Measurements from ENCODE around the gene RNF150. TPM values are rescaled to one million over a fixed set of nuclear protein-coding genes. Genes with fewer than 3 reads are reported as not detected.

RNF150 gene
- total RNA-seq, 1 experiment from 2014 or later = 0.14 TPM

GRCh38 chr4:140876615-140877364 is 256.5 kb downstream of the RNF150 start:
- POLR2A ChIA-PET = no interaction called here
- H3K27ac Mint-ChIP-seq (ENCODE audit: unreplicated experiment) = no peak overlapping the region

DNA sequence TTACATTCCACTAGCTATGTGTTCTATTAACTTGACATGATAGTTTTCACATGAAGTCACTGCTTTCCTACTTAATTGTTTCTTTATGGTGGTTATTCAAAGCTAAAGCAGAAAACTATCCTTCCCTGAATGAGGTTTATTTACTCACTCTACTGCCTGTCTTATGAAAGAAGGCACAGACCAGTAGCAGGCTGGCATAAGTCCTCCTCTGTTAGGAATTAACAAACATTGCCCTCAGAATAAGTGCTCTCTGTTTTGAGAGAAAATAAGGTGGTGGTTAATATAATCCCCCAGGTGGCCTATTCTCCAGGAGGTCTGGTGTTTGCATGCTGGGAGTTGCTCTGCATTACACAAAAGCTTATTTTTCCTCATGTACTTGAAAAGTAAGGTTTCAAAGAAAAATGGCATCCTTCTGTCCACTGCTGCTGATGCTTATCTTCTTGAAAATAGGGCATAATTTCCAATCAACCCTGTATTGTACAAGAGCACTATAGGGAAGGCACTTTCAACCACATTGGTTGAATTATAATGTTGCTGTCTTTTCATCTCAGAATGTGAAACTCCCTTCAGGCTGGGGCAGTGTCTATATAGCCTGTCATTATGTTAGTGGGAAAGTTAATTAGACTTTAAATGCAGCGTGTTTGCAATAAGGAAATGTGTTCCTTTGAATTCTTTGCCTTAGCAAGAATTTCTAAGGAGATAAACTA is 257.4 kb downstream of the RNF150 start:
- Histone ChIP-seq H3K36me3 (ENCODE audit: control insufficient read depth, insufficient read depth, low read length) (no peaks in the 10 kb centered on the region), H3K9me3 (0 out of 2 replicates have a peak, but pooled peaks cover 3% of the 10 kb centered on the region), H3K4me1 (no peaks in the 10 kb centered on the region), H3K4me3 (ENCODE audit: low read depth, low read length) (no peak overlapping the region), H3K27me3 (replicated peaks; ENCODE audit: control insufficient read depth, insufficient read depth, low read length) (no peaks in the 10 kb centered on the region)
- Mint-ChIP-seq H3K36me3 (ENCODE audit: insufficient read depth, unreplicated experiment) (no peaks in the 10 kb centered on the region), H3K27me3 (ENCODE audit: insufficient read depth, unreplicated experiment) (peaks cover 7% of the 10 kb centered on the region), H3K4me3 (ENCODE audit: unreplicated experiment) (no peak overlapping the region), H3K9me3 (ENCODE audit: unreplicated experiment) (no peaks in the 10 kb centered on the region), H3K27ac (ENCODE audit: unreplicated experiment) (no peak overlapping the region), H3K4me1 (ENCODE audit: low read depth, unreplicated experiment) (no peaks in the 10 kb centered on the region)
- POLR2A ChIA-PET = no interaction called here
- intact Hi-C loops (cut with micrococcal nuclease; ENCODE audit: unreplicated experiment) = no loop called here
- no TSS peak for BruUV-seq (replicated peaks)
- CTCF ChIA-PET = interaction anchor here (1.0 kb wide), 1 partner anchor 8 kb away, joined by 3 read pairs; no protein-coding TSS in a partner anchor
- DNase-seq = no peak
- no peak for TF ChIP-seq CTCF (IDR thresholded peaks at IDR 0.05; ENCODE audit: insufficient read depth in 1 of 2, low read depth in 1 of 2, low read length in 1 of 2, severe bottlenecking in 1 of 2, unreplicated experiment in 1 of 2)

More at GRCh38 chr4:140876615-140877364, 256.5 kb downstream of the RNF150 start:
- TF ChIP-seq CTCF (IDR thresholded peaks at IDR 0.05; ENCODE audit: insufficient read depth in 1 of 2, low read depth in 1 of 2, low read length in 1 of 2, severe bottlenecking in 1 of 2, unreplicated experiment in 1 of 2) = no peak
- CTCF ChIA-PET = no interaction called here
- no TSS peak for BruUV-seq (replicated peaks)
- intact Hi-C loops (cut with micrococcal nuclease; ENCODE audit: unreplicated experiment) = no loop called here
- Histone ChIP-seq H3K36me3 (ENCODE audit: control insufficient read depth, insufficient read depth, low read length) (no peaks in the 10 kb centered on the region), H3K4me3 (ENCODE audit: low read depth, low read length) (no peak overlapping the region), H3K4me1 (no peaks in the 10 kb centered on the region), H3K27me3 (replicated peaks; ENCODE audit: control insufficient read depth, insufficient read depth, low read length) (no peaks in the 10 kb centered on the region), H3K9me3 (0 out of 2 replicates have a peak, but pooled peaks cover 3% of the 10 kb centered on the region)
- Mint-ChIP-seq H3K27me3 (ENCODE audit: insufficient read depth, unreplicated experiment) (peaks cover 7% of the 10 kb centered on the region), H3K9me3 (ENCODE audit: unreplicated experiment) (no peaks in the 10 kb centered on the region), H3K4me1 (ENCODE audit: low read depth, unreplicated experiment) (no peaks in the 10 kb centered on the region), H3K4me3 (ENCODE audit: unreplicated experiment) (no peak overlapping the region), H3K36me3 (ENCODE audit: insufficient read depth, unreplicated experiment) (no peaks in the 10 kb centered on the region)
- no peak for DNase-seq

GRCh38 chr4:140874056-140874455 is 259.2 kb downstream of the RNF150 start:
- Mint-ChIP-seq H3K4me1 (ENCODE audit: low read depth, unreplicated experiment) (peaks cover 6% of the 10 kb centered on the region), H3K9me3 (ENCODE audit: unreplicated experiment) (no peaks in the 10 kb centered on the region), H3K27me3 (ENCODE audit: insufficient read depth, unreplicated experiment) (peaks cover 7% of the 10 kb centered on the region), H3K27ac (ENCODE audit: unreplicated experiment) (no peak overlapping the region), H3K36me3 (ENCODE audit: insufficient read depth, unreplicated experiment) (no peaks in the 10 kb centered on the region), H3K4me3 (ENCODE audit: unreplicated experiment) (no peak overlapping the region)
- Histone ChIP-seq H3K4me3 (ENCODE audit: low read depth, low read length) (no peak overlapping the region), H3K36me3 (ENCODE audit: control insufficient read depth, insufficient read depth, low read length) (no peaks in the 10 kb centered on the region), H3K4me1 (peaks cover 7% of the 10 kb centered on the region; the same call in 1 of the 2 replicates), H3K27me3 (replicated peaks; ENCODE audit: control insufficient read depth, insufficient read depth, low read length) (no peaks in the 10 kb centered on the region), H3K9me3 (0 out of 2 replicates have a peak, but pooled peaks cover 3% of the 10 kb centered on the region)
- CTCF ChIA-PET = no interaction called here
- intact Hi-C loops (cut with micrococcal nuclease; ENCODE audit: unreplicated experiment) = no loop called here
- POLR2A ChIA-PET = no interaction called here
- DNase-seq = no peak
- no peak for TF ChIP-seq CTCF (IDR thresholded peaks at IDR 0.05; ENCODE audit: insufficient read depth in 1 of 2, low read depth in 1 of 2, low read length in 1 of 2, severe bottlenecking in 1 of 2, unreplicated experiment in 1 of 2)
- BruUV-seq (replicated peaks) = no TSS peak

Data from Caco-2 (cell line).